ENCODE measurements around the gene PARD3. TPM values are rescaled to one million over a fixed set of nuclear protein-coding genes. Genes with fewer than 3 reads are reported as not detected.
A peak's percentile ranks its signal among the peaks of the same experiment; 100 is the strongest.

PARD3 gene
- total RNA-seq, 3 donors from 2014 or later (not counting 1 experiment from before 2014, with no cell fraction given), result 0.14 to 0.49 (median 0.38) TPM

DNA sequence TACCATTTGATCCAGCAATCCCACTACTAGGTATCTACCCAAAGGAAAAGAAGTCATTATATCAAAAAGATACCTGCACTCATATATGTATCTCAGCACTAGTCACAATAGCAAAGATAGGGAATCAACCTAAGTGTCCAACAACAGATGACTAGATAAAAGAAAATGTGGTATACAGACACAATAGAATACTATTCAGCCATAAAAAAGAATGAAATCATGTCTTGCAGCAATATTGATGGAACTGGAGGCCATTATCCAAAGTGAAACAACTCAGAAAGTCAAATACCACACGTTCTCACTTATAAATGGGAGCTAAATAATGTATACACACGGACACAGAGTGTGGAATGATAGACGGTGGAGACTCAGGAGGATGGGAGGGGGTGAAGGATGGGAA lies 146.0 kb downstream of the PARD3 start:
- WGBS (ENCODE audit: insufficient coverage), result 96% methylated on average over 3 of the region's 3 CpGs
- Mint-ChIP-seq H3K27me3 (ENCODE audit: low read depth in 2 of 2) (peaks cover 0 to 17% of the 10 kb centered on the region in 2 donors), H3K4me1 (no peaks in the 10 kb centered on the region), H3K36me3 (no peaks in the 10 kb centered on the region), H3K4me3 (no peak overlapping the region), H3K27ac (no peak overlapping the region), H3K9me3 (no peaks in the 10 kb centered on the region)
- no peaks in the 10 kb centered on the region for H3K27me3 ChIP-seq (ENCODE audit: control insufficient read depth, insufficient read depth, low read length)
- TF ChIP-seq, protein P1, sequence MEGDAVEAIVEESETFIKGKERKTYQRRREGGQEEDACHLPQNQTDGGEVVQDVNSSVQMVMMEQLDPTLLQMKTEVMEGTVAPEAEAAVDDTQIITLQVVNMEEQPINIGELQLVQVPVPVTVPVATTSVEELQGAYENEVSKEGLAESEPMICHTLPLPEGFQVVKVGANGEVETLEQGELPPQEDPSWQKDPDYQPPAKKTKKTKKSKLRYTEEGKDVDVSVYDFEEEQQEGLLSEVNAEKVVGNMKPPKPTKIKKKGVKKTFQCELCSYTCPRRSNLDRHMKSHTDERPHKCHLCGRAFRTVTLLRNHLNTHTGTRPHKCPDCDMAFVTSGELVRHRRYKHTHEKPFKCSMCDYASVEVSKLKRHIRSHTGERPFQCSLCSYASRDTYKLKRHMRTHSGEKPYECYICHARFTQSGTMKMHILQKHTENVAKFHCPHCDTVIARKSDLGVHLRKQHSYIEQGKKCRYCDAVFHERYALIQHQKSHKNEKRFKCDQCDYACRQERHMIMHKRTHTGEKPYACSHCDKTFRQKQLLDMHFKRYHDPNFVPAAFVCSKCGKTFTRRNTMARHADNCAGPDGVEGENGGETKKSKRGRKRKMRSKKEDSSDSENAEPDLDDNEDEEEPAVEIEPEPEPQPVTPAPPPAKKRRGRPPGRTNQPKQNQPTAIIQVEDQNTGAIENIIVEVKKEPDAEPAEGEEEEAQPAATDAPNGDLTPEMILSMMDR (IDR thresholded peaks at IDR 0.05), result no peak
- intact Hi-C loops (cut with micrococcal nuclease), result no loop called here
- H3K4me3 ChIP-seq (ENCODE audit: low read length), result no peak overlapping the region
- no peaks in the 10 kb centered on the region for H3K36me3 ChIP-seq (ENCODE audit: control insufficient read depth, insufficient read depth, low read length)
- H3K27ac ChIP-seq (ENCODE audit: low read length), result no peak overlapping the region
- DNase-seq (no peak), ATAC-seq (no peak)
- no peaks in the 10 kb centered on the region for H3K4me1 ChIP-seq (ENCODE audit: control insufficient read depth, insufficient read depth, low read length)
- H3K9me3 ChIP-seq (ENCODE audit: control insufficient read depth, insufficient read depth, low read length), result no peaks in the 10 kb centered on the region

DNA sequence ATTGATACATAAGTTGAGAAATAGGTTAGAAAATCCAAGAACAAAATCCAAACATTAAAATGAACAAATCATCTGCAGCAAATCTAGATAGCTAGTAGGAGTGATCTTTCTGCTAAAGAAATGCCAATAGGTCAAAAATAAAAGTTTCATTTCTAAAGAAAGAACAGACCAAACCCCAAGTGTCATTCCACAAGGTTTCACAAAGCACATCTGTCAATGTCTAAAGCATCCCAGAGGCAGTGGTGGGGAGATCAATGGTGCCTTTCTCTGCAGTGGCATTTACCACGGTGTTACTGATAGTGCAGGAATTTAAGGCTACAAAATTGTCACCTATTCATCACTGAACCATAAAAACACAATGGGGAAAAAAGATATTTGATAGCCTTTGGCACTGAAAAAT lies 147.9 kb downstream of the PARD3 start:
- no peaks in the 10 kb centered on the region for H3K27me3 ChIP-seq (ENCODE audit: control insufficient read depth, insufficient read depth, low read length)
- TF ChIP-seq, protein P1 (IDR thresholded peaks at IDR 0.05), result no peak
- no CpG with 5 or more reads among the region's 1 CpG for WGBS (ENCODE audit: insufficient coverage)
- Mint-ChIP-seq H3K36me3 (no peaks in the 10 kb centered on the region), H3K4me3 (no peak overlapping the region), H3K27me3 (ENCODE audit: low read depth in 2 of 2) (peaks cover 0 to 13% of the 10 kb centered on the region in 2 donors), H3K4me1 (no peaks in the 10 kb centered on the region), H3K27ac (no peak overlapping the region), H3K9me3 (no peaks in the 10 kb centered on the region)
- DNase-seq (no peak), ATAC-seq (no peak)
- no peaks in the 10 kb centered on the region for H3K36me3 ChIP-seq (ENCODE audit: control insufficient read depth, insufficient read depth, low read length)
- H3K27ac ChIP-seq (ENCODE audit: low read length), result no peak overlapping the region
- intact Hi-C loops (cut with micrococcal nuclease), result no loop called here
- H3K4me1 ChIP-seq (ENCODE audit: control insufficient read depth, insufficient read depth, low read length), result no peaks in the 10 kb centered on the region
- no peaks in the 10 kb centered on the region for H3K9me3 ChIP-seq (ENCODE audit: control insufficient read depth, insufficient read depth, low read length)
- no peak overlapping the region for H3K4me3 ChIP-seq (ENCODE audit: low read length)

DNA sequence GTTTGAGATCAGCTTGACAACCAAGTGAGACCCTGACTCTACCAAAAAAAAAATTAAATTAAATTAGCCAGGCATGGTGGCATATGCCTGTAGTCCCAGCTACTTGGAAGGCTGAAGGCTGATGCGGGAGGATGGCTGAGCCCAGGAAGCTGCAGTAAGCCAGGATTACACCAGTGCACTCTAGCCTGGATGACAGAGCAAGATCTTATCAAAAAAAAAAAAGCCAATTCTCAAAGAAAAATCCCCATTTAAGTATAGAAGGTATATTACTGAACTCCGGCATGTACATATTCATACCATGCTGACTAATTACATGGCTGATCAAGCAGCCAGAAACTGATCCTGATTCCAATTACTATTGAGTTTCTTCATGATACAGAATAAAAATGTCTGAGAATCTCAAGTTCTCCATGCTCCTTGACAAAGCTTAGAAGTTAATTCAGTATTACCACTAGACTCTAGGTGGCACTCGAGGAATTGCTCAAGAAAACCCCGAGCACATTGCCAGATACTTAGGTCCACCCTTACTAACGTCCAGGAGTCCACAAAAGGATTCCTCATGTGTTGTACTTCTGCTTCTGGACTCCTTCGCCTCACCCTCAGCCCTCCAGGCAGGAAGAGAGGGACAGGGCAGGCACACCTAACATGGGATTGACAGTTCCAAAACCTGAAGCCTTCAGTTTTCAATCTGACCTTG lies 148.9 kb downstream of the PARD3 start:
- Mint-ChIP-seq H3K36me3 (no peaks in the 10 kb centered on the region), H3K27ac (no peak overlapping the region), H3K4me3 (no peak overlapping the region), H3K9me3 (no peaks in the 10 kb centered on the region), H3K27me3 (ENCODE audit: low read depth in 2 of 2) (peaks cover 0 to 13% of the 10 kb centered on the region in 2 donors), H3K4me1 (no peaks in the 10 kb centered on the region)
- WGBS (ENCODE audit: insufficient coverage), result 26% methylated on average over 6 of the region's 6 CpGs
- no peak overlapping the region for H3K4me3 ChIP-seq (ENCODE audit: low read length)
- no peaks in the 10 kb centered on the region for H3K9me3 ChIP-seq (ENCODE audit: control insufficient read depth, insufficient read depth, low read length)
- H3K36me3 ChIP-seq (ENCODE audit: control insufficient read depth, insufficient read depth, low read length), result no peaks in the 10 kb centered on the region
- intact Hi-C loops (cut with micrococcal nuclease), result no loop called here
- H3K27ac ChIP-seq (ENCODE audit: low read length), result no peak overlapping the region
- H3K4me1 ChIP-seq (ENCODE audit: control insufficient read depth, insufficient read depth, low read length), result no peaks in the 10 kb centered on the region
- H3K27me3 ChIP-seq (ENCODE audit: control insufficient read depth, insufficient read depth, low read length), result no peaks in the 10 kb centered on the region
- DNase-seq (peak in 1 of 2 donors; percentile 15), ATAC-seq (peak in 1 of 3 donors; percentile 32)
- TF ChIP-seq, protein P1 (IDR thresholded peaks at IDR 0.05), result no peak

DNA sequence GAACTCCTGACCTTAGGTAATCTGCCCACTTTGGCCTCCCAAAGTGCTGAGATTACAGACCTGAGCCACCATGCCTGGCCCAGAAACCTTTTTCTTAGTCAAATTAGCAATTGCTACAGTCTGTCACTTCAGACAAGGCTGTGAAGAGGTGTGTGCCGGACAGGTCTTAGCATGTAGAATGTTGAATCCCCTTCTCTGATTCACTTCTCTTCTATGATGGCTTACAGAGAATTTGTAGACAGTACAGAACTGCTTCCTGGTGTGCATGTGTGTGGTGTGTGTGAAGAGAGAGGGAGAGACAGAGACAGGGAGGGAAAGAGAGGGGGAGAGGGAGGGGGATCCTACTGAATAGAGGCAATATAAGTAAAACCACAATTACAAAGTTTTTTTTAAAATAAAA lies 150.4 kb downstream of the PARD3 start:
- Histone ChIP-seq H3K4me3 (ENCODE audit: low read length) (no peak overlapping the region), H3K27me3 (ENCODE audit: control insufficient read depth, insufficient read depth, low read length) (no peaks in the 10 kb centered on the region), H3K9me3 (ENCODE audit: control insufficient read depth, insufficient read depth, low read length) (no peaks in the 10 kb centered on the region), H3K27ac (ENCODE audit: low read length) (no peak overlapping the region), H3K4me1 (ENCODE audit: control insufficient read depth, insufficient read depth, low read length) (no peaks in the 10 kb centered on the region), H3K36me3 (ENCODE audit: control insufficient read depth, insufficient read depth, low read length) (no peaks in the 10 kb centered on the region)
- no peak for ATAC-seq
- TF ChIP-seq, protein P1 (IDR thresholded peaks at IDR 0.05), result no peak
- Mint-ChIP-seq H3K4me1 (no peaks in the 10 kb centered on the region), H3K27me3 (ENCODE audit: low read depth in 2 of 2) (peaks cover 9 to 10% of the 10 kb centered on the region in 2 donors), H3K9me3 (no peaks in the 10 kb centered on the region), H3K4me3 (no peak overlapping the region), H3K36me3 (no peaks in the 10 kb centered on the region), H3K27ac (no peak overlapping the region)
- 83% methylated on average over 1 of the region's 1 CpG for WGBS (ENCODE audit: insufficient coverage)
- no peak for DNase-seq
- intact Hi-C loops (cut with micrococcal nuclease), result no loop called here
